HG03571 (cell line): ENCODE results near the gene SPINK1.
"Not testable (repeated sequence)": the region's sequence is repeated elsewhere in the genome, so short reads cannot be mapped to it uniquely, and the experiment has no call there.

ENCODE experiments used
- ATAC-seq: cut with Tn5 transposase; IDR thresholded peaks from one replicate; pipeline ENCODE4 v1.9.1; 2021; ENCODE audit not compliant: unreplicated experiment

SPINK1 gene

GRCh38 chr5:147854894-147855773, 23.7 kb upstream of the SPINK1 start:
- ATAC-seq, result no peak

DNA sequence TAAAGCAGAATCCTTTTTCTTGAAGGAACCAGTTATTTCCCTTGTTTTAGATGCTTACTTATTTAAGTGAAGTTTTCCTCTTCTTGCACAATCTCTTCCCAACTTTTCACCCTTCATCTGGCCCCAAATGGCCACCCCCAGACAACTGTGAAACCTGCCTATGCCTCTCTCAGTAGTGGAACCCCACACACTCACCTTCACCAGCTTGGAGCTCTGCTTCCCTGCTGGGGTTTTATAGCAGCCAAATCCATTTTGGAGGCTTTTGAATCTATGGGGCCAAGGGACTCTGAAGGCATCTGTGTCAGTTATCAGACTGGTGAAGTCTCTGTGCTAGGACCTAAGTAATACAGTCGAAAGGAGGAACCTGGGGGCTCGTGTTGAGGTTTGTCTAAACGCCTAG, 22.9 kb upstream of the SPINK1 start:
- ATAC-seq, result no peak

DNA sequence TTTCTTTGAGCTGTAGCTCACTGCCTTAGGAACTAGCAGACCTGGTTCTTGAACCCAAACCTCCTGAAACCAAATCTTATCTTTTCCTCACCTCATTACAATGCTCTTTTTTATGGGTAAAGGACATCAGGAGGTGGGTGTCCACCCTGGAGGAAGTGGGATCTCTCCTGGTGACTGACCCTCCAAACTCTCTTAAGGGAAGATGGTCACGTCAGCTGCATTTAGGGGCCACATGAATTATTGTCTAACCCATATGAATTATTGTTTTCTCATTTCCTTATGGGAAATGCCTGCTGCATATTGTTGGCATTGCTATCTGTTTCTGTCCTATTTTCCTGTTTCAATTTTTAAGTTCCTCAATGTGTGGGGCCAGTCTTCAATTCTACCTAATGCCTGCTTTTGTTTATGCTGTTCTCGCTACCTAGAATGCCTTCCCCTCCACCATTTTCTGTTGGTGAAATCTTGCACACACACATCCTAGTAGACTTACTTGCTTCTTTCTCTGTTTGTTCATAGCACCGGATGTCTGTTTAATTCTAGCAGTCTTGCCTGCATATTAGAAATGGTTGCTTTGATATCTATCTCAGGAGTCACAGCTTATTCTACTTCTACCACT, 22.0 kb upstream of the SPINK1 start:
- ATAC-seq, result no peak

GRCh38 chr5:147852365-147852764, 20.9 kb upstream of the SPINK1 start:
- ATAC-seq, result no peak

DNA sequence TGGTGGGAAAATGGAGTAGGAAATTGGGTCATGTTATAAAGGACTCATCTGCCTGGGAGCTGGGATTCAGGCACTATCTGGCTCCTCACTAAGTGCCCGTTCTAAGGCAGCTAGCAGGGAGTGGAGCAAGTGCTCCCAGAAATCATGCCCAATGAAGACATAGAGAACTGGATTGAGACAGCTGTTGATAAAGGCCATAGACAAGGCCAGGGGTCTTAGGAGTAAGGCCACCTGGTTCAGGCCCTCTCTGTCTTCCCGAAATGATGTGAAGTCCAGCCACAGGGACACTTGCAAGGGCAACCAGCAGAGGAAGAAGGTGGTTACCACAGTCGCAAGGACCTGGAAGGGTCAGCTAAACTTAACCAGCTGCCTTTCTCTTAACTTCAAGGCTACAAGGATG, 20.1 kb upstream of the SPINK1 start:
- no peak for ATAC-seq

DNA sequence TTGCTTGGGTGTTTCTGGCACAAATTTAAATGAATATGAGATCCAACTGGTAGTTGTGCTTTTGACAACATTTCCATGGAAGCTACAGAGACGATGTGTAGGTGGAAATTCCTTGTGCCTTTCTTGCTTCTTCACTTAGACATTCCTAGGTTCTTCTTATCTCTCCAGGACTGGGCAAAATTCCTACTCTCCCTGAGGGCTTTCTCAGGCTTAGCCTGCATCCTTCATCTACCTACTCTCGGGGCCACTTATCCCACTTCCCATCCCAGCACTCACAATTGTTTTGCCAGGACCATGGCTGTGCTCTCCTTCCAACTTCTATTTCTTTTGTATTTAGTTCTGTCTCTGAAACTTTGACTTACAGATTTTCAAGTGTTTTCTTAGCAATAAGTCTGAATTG, 17.8 kb upstream of the SPINK1 start:
- ATAC-seq, result no peak

GRCh38 chr5:147845618-147846017, 14.1 kb upstream of the SPINK1 start:
- no peak for ATAC-seq

DNA sequence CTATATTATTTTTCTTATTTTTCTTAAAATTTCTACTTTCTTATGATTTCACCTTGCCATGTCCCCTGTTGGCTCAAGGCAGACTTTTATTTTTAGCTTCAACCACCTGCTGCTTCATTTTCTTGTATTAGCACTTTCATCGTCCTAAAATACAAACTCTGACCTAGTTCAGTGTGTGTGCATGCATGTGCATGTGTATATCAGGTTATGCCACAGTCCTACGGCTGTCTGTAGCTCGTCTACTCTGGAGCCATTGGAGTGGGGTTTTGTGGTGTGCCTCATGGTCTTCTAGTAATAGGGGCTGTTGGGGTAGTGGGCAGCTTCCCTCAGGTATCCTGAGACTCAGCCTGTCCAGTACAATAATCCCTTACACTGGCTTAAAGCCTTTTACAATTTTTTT, 13.4 kb upstream of the SPINK1 start:
- ATAC-seq, result no peak

DNA sequence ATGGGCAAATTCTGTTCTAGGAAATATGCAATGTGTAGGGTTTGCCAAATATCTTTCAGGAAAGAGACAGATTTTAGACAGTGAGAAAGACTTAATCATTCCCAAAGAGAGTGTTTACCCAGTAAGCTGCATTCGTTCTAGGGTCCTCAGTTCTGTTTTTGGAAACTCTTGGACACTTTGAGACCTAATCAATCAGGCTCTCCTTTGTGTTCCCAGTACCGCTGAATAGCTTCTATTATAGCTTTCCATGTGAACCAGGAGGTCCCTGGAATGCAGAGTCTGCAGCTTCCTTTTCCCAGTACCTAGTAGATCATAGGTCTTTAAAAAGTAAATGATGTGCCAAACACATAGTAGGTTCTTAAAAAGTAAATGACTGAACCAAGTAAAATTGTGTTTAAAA, 11.4 kb upstream of the SPINK1 start:
- no peak for ATAC-seq

- no peak for ATAC-seq
Observed at GRCh38 chr5:147836439-147836838, 5.0 kb upstream of the SPINK1 start.

DNA sequence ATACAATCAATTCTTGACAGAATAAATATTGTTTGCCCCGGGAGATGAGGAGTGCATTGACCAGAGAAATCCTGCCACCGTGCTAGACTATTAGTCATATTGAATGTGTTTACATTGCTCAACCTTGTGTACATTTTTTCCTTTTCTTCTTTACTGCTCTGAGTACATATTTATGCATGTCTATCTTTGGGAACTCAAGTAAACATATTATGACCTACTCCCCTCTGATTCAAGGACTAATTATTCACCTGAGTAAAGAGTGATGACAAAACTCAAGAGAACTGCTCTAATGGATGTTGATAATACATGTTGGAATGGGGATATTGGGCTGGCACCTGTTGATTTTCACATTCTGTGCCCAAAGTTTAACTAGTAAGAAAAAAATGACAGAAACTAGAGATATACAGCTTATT, 3.9 kb upstream of the SPINK1 start:
- no peak for ATAC-seq

DNA sequence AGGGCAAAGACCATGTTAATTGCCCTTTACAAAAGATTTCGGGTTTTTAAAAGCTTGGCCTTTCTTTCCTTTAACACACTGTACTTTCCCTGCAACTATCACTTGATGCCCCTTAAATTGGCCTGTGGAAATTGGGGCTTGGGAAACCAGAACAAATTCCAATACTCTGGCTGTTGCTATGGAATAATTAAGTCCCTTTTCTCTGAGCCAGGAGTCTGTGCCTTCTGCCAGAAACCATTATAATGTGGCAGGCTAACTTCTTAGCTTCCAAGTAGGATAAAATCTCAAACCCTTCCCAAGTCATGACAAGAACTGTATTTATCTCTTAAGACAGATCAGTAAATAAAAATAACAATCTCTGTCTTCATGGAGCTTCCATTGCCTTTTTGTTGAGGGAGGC, 1.1 kb upstream of the SPINK1 start:
- no peak for ATAC-seq

GRCh38 chr5:147830035-147830434, 1.4 kb downstream of the SPINK1 start:
- no peak for ATAC-seq

GRCh38 chr5:147827017-147827416, 4.5 kb downstream of the SPINK1 start:
- not testable (repeated sequence) for ATAC-seq

DNA sequence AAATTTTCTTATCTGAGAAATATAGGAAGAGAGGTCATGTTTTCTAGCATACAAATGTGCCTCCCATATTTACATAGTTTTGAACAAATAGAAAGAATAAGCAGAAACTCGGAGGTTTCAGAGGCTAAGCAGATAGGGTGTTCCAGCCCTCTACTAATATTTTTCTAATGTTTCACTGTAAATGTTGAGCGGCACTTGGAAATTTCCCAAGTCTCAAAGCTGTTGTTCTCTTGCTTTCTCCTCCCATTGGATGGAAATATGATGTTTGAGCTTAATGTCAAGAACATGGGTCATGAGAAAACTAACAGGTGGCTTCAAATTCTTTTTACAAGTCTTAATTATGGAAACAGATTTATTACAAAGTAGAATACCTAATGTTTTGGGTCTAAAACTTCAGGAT, 5.1 kb downstream of the SPINK1 start:
- ATAC-seq, result no peak

GRCh38 chr5:147822686-147823491, 8.6 kb downstream of the SPINK1 start:
- peak; percentile 61 for ATAC-seq

DNA sequence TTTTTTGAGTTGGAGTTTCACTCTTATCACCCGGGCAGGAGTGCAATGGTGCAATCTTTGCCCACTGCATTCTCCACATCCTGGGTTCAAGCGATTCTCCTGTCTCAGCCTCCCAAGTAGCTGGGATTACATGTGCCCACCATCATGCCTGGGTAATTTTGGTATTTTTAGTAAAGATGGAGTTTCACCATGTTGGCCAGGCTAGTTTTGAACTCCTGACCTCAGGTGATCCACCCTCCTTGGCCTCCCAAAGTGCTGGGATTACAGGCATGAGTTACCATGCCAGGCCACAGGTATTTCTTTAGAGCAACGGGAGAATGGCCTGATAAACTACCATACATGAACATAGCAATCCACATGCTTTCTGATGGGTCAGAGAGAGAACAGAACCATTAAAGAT, 9.2 kb downstream of the SPINK1 start:
- not testable (repeated sequence) for ATAC-seq

DNA sequence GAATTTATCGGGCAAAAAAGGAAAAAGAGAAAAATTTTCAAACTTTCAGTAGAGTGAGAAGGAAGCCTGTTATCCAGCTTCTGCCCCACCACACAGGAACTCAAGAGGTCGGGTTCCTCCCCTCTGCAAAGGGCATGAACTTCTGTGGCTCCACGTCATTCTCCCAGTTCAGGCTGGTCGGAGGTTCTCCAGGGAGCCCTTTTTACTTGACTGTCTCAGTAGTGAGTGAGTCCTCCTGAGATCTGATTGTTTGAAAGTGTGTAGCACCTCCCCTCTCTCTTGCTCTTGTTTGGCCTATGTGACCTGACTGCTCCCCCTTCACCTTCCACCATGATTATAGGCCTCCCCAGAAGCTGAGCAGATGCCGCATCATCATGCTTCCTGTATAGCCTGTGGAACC, 9.7 kb downstream of the SPINK1 start:
- no peak for ATAC-seq

- ATAC-seq, result no peak
Observed at GRCh38 chr5:147819261-147819770, 12.2 kb downstream of the SPINK1 start.

DNA sequence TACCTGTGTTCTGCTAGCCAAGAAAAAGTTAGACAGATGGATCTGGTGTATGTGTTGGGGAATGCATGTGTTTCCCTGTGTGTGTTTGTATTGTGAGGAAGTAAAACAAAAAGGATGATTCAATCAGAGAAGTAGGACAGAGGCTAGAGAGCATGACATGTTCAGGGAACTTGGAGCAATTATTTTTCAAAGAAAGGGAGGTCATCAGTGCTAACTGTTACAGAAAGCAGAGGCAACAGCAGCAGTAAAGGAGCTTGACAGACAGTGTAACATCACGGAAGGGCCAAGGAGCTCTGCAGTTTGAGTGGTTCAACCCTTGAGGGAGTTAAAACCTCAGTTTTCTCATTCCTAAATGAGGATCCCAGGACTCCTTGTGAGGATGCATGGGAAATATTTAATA, 13.2 kb downstream of the SPINK1 start:
- no peak for ATAC-seq

DNA sequence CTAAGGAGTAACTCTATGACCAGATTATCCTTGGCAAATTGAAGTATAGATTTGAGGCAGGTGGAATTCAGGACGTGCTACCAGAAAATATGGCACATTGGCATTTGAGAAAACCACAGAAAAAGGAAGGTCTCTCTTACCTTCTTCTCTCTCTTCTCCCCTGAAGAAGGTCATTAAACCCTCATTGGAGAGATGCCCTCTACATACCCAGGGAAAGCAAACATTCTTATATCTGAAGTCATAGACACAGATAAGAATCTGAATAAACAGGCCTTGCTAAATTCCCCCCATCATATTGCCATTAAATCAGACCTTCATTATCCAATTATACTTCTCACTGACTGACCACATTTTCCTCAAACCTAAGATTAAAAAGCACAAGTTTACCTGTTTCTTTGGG, 17.8 kb downstream of the SPINK1 start:
- no peak for ATAC-seq
